Endothelial cell (in vitro differentiated cells): ENCODE data around the gene GRAMD2A. TPM values are rescaled to one million over a fixed set of nuclear protein-coding genes. Genes with fewer than 3 reads are reported as not detected.

Experiments
- DNase-seq: peaks from one replicate; pipeline ENCODE4 v3.0.0; 2021; ENCODE audit warnings: low spot score
- H3K27ac Mint-ChIP-seq: one replicate; pipeline ENCODE4 v1.8.0; 2021; ENCODE audit warnings: mixed read lengths, inconsistent platforms; ENCODE audit not compliant: unreplicated experiment
- H3K27me3 Mint-ChIP-seq: one replicate; pipeline ENCODE4 v1.8.0; 2021; ENCODE audit warnings: mild to moderate bottlenecking, moderate library complexity, mixed read lengths, inconsistent platforms; ENCODE audit not compliant: unreplicated experiment
- H3K36me3 Mint-ChIP-seq: one replicate; pipeline ENCODE4 v1.8.0; 2021; ENCODE audit warnings: mild to moderate bottlenecking, low read depth, mixed read lengths, inconsistent platforms; ENCODE audit not compliant: unreplicated experiment
- H3K4me1 Mint-ChIP-seq: one replicate; pipeline ENCODE4 v1.8.0; 2021; ENCODE audit warnings: mild to moderate bottlenecking, mixed read lengths, inconsistent platforms; ENCODE audit not compliant: unreplicated experiment
- H3K4me3 Mint-ChIP-seq: one replicate; pipeline ENCODE4 v1.8.0; 2021; ENCODE audit warnings: mild to moderate bottlenecking, mixed read lengths, inconsistent platforms; ENCODE audit not compliant: unreplicated experiment
- H3K9me3 Mint-ChIP-seq: one replicate; pipeline ENCODE4 v1.8.0; 2021; ENCODE audit warnings: mixed read lengths, inconsistent platforms; ENCODE audit not compliant: unreplicated experiment
- total RNA-seq: library from RNA; stranded (reverse); fragmentation: NEBNext Ultra II Directional; extraction: Animal tissue kit (Norgen Biotek cat#: 25700); gene quantifications from one replicate; pipeline ENCODE4 v1.2.1, GENCODE V29; 2021; ENCODE audit not compliant: unreplicated experiment
- TF ChIP-seq, protein P1 (sequence below): fragments of 200-600 bp; sonication (generic); IDR thresholded peaks from one replicate; pipeline ENCODE4 v1.5.0; 2021; ENCODE audit warnings: antibody characterized with exemption; ENCODE audit not compliant: unreplicated experiment

The GRAMD2A gene
- total RNA-seq, 1 donor from 2014 or later: 0.31 TPM

DNA sequence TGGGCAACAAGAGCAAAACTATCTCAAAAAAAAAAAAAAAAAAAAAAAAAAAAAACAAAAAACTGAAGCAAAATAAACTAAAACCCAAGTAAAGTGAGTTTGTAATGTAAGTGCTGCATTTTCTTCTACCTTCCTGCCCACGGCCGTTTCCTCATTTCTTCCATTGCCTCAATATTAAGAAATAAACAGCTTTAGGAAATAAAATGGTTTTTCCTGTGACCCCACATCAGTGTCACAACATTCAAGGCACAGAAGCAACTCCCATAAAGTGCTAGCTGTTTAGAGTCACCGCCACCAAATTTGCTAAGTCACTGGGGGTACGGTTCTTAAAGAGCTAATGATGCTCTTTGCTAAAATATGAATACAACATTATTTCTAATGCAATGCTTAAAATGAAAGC is 30.1 kb upstream of the GRAMD2A start:
- peaks cover 22% of the 10 kb centered on the region for H3K36me3 Mint-ChIP-seq
- H3K27me3 Mint-ChIP-seq: peaks cover 7% of the 10 kb centered on the region
- H3K27ac Mint-ChIP-seq: no peak overlapping the region
- peaks cover 43% of the 10 kb centered on the region for H3K4me1 Mint-ChIP-seq
- no peaks in the 10 kb centered on the region for H3K9me3 Mint-ChIP-seq
- H3K4me3 Mint-ChIP-seq: peak overlapping the region; percentile 58
- TF ChIP-seq, protein P1, sequence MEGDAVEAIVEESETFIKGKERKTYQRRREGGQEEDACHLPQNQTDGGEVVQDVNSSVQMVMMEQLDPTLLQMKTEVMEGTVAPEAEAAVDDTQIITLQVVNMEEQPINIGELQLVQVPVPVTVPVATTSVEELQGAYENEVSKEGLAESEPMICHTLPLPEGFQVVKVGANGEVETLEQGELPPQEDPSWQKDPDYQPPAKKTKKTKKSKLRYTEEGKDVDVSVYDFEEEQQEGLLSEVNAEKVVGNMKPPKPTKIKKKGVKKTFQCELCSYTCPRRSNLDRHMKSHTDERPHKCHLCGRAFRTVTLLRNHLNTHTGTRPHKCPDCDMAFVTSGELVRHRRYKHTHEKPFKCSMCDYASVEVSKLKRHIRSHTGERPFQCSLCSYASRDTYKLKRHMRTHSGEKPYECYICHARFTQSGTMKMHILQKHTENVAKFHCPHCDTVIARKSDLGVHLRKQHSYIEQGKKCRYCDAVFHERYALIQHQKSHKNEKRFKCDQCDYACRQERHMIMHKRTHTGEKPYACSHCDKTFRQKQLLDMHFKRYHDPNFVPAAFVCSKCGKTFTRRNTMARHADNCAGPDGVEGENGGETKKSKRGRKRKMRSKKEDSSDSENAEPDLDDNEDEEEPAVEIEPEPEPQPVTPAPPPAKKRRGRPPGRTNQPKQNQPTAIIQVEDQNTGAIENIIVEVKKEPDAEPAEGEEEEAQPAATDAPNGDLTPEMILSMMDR: no peak
- no peak for DNase-seq

DNA sequence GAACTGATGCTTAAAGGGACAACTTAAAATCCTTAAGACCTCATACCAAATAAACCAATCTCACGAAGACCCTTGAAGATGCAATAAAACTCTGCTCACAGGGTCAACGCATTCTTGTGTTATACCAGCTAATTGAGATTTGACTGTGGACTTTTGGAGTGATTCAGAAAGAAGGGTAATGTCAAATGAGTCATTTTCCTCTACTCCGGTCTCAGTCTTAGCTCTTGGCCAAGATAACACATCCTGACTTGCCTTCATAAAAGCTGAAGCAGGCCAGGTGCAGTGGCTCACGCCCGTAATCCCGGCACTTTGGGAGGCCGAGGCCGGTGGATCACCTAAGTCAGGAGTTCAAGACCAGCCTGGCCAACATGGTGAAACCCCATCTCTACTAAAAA is 29.6 kb upstream of the GRAMD2A start:
- DNase-seq: no peak
- no peaks in the 10 kb centered on the region for H3K9me3 Mint-ChIP-seq
- peaks cover 42% of the 10 kb centered on the region for H3K4me1 Mint-ChIP-seq
- H3K4me3 Mint-ChIP-seq: peak overlapping the region; percentile 1
- H3K36me3 Mint-ChIP-seq: peaks cover 27% of the 10 kb centered on the region
- TF ChIP-seq, protein P1: no peak
- H3K27ac Mint-ChIP-seq: no peak overlapping the region
- H3K27me3 Mint-ChIP-seq: peaks cover 5% of the 10 kb centered on the region

DNA sequence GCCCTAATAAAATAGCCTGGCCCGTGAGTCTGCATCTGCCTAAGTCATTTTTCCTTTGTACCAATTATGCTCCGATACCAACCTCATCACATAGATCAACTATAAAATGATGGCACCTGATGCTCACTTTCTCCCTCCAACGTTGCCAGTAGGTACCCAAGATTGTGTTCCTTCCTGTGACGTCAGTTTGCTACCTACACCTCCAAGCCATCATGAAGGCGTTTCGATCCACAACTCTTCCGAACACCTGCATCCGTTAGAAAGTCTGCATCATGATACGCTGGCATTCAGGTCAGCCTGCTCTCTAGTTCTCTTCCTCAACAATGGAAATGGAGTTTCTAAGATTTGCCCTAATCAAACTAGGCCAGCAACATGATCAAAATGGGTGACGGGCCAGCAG is 25.7 kb upstream of the GRAMD2A start:
- H3K9me3 Mint-ChIP-seq: no peaks in the 10 kb centered on the region
- no peak overlapping the region for H3K4me3 Mint-ChIP-seq
- no peak for DNase-seq
- H3K27ac Mint-ChIP-seq: no peak overlapping the region
- TF ChIP-seq, protein P1: no peak
- peaks cover 40% of the 10 kb centered on the region for H3K36me3 Mint-ChIP-seq
- H3K27me3 Mint-ChIP-seq: no peaks in the 10 kb centered on the region
- H3K4me1 Mint-ChIP-seq: peaks cover 24% of the 10 kb centered on the region

DNA sequence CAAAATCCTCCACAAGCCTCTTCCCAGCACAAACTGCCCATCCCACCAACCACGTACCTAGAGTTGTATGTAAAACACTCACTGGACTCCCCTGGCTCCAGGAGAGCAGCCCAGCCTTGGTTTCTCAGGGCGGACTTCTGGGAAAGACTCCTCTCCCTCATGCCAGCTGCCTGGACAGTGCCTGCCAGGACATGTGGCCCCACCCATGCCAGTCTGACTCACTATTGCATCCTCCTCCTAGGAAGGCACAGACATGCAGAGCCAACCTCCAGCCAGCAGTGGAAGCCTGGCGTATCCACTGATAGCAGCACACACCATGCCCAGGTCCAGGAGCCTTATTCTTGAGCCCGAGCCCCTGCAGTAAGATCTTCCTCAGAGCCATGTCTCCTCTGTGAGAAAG is 24.8 kb upstream of the GRAMD2A start:
- TF ChIP-seq, protein P1: no peak
- Mint-ChIP-seq H3K9me3 (no peaks in the 10 kb centered on the region), H3K27me3 (no peaks in the 10 kb centered on the region), H3K4me1 (peaks cover 18% of the 10 kb centered on the region), H3K27ac (peak overlapping the region; percentile 70), H3K36me3 (peaks cover 44% of the 10 kb centered on the region), H3K4me3 (no peak overlapping the region)
- DNase-seq: no peak

DNA sequence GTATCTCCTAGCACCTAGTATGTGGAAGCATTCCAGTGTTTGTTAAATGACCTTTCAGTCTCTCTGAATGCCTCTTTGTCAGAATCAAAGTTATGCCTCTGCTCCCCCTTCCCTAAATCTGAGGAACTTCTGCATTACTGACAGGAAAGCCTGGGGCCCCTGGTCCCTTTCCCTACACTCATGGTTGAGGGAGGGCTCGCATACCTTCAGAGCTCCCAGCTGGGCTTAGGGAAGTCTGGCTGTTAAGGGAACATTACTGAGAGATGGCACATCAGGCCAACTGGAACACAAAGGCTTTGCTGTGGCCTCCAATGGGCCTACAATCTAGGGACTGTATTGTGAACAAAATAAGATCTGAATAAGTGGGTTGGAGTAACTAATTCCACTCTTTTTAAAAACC is 23.1 kb upstream of the GRAMD2A start:
- Mint-ChIP-seq H3K27me3 (peaks cover 1% of the 10 kb centered on the region), H3K27ac (peak overlapping the region; percentile 70), H3K9me3 (no peaks in the 10 kb centered on the region), H3K36me3 (peaks cover 40% of the 10 kb centered on the region), H3K4me3 (no peak overlapping the region), H3K4me1 (peaks cover 7% of the 10 kb centered on the region)
- TF ChIP-seq, protein P1: no peak
- no peak for DNase-seq
